ENCODE data around the gene CDK14.

Gene CDK14

DNA sequence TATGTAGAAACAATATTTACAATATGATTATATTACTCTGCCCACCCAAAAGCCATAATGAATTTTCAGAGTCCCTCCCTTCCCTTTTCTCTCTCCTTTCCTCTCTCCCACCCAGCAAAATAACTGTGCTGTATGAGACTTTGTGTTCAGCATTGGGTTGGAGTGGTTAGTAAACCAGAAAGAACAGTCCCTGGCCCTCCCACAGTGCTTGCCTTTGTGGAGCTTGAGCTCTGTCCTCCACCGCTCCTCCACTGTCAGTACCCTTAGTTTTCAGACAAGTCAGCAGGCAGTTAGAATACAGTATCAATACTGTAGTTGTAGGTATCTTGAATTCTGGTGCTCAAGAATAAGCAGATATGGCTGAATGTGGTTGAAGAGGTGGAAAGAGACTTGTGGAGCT is 92.7 kb downstream of the CDK14 start:
- no peak for DNase-seq

GRCh38 chr7:90689260-90689659 is 93.1 kb downstream of the CDK14 start:
- DNase-seq: no peak

GRCh38 chr7:90690159-90690858 is 94.2 kb downstream of the CDK14 start:
- no peak for DNase-seq

DNA sequence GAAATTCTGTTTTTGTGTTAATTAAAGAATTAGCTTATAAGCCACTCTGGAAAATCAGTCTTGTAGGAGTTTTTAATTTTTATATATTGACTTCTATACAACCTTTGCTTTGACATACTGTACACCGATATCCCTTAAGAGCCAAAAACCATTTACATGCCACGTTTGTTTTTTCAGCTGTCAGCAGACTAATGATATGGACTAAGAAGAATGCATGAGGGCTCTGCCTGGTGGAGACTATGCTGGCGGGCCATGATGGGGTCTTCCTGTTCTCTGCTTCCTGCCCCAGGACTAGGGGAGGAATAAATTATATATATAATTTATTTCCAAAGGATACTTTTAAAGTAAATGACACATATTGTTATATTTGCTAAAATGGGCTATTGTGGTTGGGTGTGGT is 96.3 kb downstream of the CDK14 start:
- no peak for DNase-seq

- no peak for DNase-seq
Measured at GRCh38 chr7:90692947-90693346, 96.8 kb downstream of the CDK14 start.

DNA sequence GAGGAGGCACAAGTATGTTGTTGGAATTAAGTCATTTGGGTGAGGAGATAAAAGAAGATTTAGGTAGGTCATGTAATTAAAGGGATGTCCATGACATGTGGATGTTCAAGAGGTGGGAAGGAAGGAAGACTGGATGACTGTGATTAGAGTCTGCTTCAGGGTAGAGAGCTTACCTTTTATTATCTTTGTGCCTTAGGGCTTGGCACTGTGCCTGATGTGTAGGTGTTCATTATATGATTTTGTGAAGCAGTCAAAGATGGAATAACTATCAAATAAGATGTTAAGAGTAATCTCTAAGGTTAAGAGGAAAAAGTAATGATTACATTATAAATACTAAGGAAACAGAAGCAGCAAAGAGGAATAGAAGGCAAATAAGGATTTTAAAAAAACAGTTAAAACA is 97.8 kb downstream of the CDK14 start:
- DNase-seq: no peak

GRCh38 chr7:90698616-90699015 is 102.5 kb downstream of the CDK14 start:
- DNase-seq: no peak

DNA sequence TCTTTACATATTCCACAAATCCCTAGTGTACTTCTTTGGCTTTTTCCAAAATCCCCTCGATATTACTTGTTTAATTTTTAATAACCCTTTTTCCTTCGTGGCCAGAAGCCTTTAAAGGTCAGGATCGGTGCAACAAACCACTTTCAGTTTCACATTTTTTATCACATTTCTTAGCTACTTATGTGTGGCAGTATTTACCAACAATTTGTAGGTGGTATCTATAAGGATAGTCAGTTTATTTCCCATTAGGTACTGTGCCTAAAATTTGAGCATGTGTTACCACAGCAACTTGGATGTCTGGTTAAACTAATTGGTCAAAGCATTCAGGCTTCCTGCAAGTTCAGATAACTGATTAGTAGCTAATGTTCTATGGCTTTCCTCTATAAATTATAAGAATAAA is 104.9 kb downstream of the CDK14 start:
- no peak for DNase-seq

GRCh38 chr7:90701771-90702170 is 105.7 kb downstream of the CDK14 start:
- DNase-seq: no peak

DNA sequence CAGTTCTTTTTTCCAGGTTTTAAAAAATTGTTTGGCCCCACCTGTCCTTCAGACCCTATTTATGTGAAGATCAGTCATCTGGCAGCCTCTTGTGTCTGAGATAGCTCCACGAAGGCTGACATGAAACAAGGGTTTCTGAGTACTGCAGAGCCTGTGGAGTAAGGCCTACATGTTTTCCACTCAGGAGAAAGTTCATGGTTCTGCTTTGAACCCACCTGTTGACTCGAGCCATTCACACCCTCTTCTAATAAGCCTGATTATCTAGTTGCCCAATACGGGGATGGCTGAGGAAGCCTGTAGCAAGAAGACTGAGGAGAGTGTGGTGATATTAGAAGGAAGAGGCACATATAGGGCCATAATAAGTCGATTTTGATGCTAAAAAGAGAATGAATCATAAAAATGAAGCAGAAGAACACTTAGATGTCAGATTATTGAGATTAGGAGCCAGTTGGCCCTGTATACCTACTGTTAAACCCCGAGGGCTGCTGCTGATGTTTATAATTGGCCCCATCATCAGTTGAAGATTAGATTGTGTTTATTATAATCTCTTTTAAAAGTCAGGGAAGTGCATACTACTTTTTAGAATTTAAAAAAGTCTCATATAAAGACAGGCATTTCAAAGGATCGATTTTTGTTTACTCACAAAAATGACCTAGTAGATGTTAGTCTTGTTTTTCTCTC is 109.4 kb downstream of the CDK14 start:
- DNase-seq: no peak

DNA sequence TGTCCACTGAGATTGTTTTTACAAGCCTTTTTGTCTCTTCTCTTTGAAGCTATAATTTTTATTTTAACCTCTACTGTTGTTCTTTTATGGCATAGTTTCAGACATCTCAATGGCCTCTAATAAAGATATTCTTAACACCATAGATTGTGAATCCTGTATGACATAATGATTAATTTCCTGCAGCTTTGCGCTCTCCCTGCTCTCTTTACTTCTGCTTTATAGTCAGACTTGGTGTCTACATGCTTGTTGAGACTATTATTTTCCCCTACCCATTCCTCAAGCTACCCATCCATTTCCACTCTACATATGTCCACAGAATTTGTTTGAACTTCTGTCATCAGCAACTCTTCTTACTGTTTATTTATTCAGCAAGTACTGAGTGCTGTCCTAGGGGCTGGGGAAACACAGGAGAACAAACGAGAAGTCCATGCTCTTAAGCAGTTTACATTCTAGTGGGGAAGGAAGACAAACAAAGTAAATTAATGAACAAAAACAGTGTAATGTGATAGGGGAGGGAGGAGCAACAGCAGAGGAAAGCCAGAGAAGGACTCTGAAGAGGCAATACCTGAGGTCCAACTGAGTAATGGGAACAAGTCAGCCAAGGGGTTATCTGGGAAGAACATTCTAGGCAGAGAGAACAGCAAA is 110.1 kb downstream of the CDK14 start:
- no peak for DNase-seq

DNA sequence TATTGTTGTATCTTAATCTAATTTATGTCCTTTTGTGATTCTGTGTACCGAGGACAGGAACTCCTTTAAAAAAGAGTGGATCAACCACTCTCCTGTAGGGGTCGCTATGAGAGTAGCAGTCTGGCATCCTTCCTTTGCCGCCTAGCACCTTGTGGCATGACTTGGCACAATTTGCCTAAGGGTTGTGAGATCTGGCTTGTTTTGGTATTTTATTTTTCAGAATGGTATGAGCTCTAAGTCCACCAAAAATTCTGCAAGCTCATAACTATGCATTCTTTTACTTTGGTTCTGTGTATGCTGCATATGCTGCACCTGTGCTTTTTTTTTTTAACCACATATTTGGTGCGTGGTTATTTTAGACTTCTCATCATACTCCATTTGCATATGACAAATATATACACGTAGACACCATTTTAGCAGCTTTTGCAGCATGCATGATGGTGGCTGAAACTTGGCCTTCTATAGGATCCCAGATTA is 112.8 kb downstream of the CDK14 start:
- DNase-seq: no peak

DNA sequence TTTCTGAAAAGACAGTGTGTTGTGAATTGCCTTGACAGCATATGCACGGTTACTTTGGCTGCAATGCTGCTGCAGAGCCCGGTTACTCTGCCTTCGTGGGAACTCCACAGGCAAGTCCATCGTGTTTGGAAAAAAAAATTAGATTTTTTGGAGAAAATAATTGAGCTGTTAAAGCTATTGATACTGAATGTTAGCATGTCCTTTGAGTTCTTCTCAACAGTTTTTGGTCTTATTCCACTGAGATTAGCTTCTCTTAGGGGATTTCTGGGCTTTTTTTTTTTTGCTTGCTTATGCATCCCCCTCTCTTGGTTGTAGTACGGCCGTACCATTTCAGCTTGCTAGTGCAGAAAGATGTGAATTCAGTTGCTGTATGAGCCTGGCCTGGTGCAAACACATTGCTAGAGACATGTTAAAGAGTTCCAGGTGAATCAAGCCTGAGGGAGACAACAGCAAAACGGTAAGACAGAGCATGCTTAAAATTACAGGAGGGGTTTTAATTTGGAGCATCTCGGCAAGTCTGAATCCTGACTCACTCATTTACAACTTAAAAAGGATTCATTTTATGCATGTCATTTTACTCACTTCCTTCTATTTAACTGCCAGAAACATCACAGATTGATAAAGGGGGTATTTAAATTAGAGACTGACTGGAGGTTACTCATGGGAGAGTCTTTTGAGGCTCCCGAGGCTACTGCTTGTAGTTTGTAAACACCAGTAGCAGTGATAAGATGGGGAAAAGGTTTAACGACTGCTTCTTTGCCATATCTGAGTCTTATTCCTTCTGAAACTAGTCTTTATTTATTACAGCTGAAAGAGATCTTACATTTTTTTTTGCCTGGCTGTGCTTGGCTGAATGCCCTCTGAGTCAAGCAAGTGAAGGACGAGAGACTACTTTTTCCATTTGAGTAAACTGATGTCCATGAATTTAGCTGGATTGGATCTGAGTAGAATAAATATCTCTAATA is 113.7 kb downstream of the CDK14 start:
- DNase-seq: no peak

DNA sequence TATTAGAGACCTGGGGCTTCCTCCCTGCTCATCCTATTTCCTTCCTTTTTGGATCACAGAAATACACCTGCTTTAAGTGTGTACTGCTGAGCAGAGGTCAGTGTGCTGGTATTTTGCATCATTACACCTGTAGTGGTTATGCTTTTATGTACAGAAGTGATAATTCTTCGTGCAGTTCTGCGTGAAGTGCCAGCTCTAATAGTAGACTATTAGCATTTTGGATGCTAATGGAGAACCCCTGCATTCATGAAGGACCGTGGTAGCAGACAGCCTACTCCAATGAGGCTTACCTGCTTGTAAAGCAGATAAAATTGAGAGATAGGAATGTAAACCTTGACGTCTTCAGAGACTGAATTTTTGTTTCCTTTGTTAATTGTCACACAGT is 114.3 kb downstream of the CDK14 start:
- no peak for DNase-seq

DNA sequence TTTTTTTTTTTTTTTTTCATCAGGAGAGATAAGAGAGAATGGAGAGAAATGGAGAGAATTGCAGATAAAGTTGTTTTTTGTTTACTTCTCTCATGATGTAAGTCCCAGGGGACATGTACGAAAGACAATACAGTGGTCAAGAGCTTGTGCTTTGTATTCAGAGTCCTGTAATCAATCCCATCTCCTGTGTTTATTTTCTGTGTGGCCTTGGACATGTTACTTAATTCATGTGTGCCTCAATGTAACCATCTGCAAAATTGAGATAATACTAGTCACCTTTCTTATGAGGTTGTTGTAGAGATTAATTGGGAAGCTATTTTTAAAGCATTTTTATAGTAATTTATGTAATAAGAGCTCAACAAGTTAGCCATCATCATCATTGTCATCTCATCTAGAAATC is 117.5 kb downstream of the CDK14 start:
- DNase-seq: no peak

DNA sequence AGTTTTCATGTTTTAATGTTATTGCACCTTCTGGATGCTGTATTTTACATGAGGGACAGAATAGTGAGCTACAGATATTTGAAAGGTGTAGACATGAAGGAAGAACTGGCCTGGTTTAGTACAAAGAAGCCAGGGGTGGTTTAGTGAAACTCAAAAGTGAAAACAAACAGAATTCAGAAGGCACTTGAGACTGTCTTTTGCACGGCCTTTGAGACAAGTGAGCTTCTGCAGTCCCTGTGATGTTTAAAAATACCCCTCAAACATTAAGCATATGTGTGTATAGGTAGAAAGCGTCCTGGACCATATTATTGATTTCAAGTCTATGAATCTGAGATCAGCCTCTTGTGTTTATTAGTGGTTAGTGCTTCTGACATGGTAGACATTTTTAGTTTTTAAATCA is 118.9 kb downstream of the CDK14 start:
- no peak for DNase-seq

GRCh38 chr7:90717296-90718060 is 121.4 kb downstream of the CDK14 start:
- DNase-seq: no peak

- DNase-seq: no peak
Measured at GRCh38 chr7:90719155-90719554, 123.0 kb downstream of the CDK14 start.

GRCh38 chr7:90720984-90721760 is 125.1 kb downstream of the CDK14 start:
- no peak for DNase-seq

- no peak for DNase-seq
Measured at GRCh38 chr7:90721869-90722431, 125.8 kb downstream of the CDK14 start.

- DNase-seq: no peak
Measured at GRCh38 chr7:90723233-90723632, 127.1 kb downstream of the CDK14 start.

All from MV-4-11 (cell line).